ENCODE data around the gene ADRM1. TPM values are rescaled to one million over a fixed set of nuclear protein-coding genes. Genes with fewer than 3 reads are reported as not detected.

Gene ADRM1
- total RNA-seq, 4 donors from 2014 or later, result 97.7 to 164 (median 111) TPM

GRCh38 chr20:62262064-62262463 lies 40.7 kb upstream of the ADRM1 start:
- no peak for DNase-seq (ENCODE audit: low spot score)
- TF ChIP-seq, protein P1, sequence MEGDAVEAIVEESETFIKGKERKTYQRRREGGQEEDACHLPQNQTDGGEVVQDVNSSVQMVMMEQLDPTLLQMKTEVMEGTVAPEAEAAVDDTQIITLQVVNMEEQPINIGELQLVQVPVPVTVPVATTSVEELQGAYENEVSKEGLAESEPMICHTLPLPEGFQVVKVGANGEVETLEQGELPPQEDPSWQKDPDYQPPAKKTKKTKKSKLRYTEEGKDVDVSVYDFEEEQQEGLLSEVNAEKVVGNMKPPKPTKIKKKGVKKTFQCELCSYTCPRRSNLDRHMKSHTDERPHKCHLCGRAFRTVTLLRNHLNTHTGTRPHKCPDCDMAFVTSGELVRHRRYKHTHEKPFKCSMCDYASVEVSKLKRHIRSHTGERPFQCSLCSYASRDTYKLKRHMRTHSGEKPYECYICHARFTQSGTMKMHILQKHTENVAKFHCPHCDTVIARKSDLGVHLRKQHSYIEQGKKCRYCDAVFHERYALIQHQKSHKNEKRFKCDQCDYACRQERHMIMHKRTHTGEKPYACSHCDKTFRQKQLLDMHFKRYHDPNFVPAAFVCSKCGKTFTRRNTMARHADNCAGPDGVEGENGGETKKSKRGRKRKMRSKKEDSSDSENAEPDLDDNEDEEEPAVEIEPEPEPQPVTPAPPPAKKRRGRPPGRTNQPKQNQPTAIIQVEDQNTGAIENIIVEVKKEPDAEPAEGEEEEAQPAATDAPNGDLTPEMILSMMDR (IDR thresholded peaks at IDR 0.05), result no peak
- no peak for ATAC-seq (ENCODE audit: low FRiP score)

DNA sequence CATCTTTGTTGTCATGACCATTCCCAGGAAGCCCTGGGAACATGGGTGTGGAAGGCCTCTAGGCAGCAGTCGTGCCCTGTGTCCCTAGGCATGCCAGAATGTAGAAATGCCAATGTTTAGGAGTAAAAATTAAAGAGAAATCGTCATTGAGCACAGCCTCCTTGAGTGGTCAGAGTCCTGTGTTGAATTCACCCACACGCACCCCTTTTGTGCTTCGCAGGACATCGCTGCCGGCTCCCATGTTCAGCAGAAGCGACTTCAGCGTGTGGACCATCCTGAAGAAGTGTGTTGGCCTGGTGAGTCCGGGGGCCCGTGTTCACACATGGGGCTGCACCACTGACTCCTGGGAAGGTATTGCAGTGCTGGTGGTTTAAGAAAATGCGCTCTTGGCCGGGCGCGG lies 39.4 kb upstream of the ADRM1 start:
- ATAC-seq (ENCODE audit: low FRiP score) (no peak), DNase-seq (ENCODE audit: low spot score) (no peak)
- TF ChIP-seq, protein P1 (IDR thresholded peaks at IDR 0.05), result no peak

- no peak for ATAC-seq (ENCODE audit: low FRiP score)
- DNase-seq (ENCODE audit: low spot score), result no peak
- TF ChIP-seq, protein P1 (IDR thresholded peaks at IDR 0.05), result no peak
Observed at GRCh38 chr20:62265365-62265764, 37.4 kb upstream of the ADRM1 start.

GRCh38 chr20:62266340-62266739 lies 36.5 kb upstream of the ADRM1 start:
- DNase-seq (ENCODE audit: low spot score) (no peak), ATAC-seq (ENCODE audit: low FRiP score) (no peak)
- TF ChIP-seq, protein P1 (IDR thresholded peaks at IDR 0.05), result no peak

DNA sequence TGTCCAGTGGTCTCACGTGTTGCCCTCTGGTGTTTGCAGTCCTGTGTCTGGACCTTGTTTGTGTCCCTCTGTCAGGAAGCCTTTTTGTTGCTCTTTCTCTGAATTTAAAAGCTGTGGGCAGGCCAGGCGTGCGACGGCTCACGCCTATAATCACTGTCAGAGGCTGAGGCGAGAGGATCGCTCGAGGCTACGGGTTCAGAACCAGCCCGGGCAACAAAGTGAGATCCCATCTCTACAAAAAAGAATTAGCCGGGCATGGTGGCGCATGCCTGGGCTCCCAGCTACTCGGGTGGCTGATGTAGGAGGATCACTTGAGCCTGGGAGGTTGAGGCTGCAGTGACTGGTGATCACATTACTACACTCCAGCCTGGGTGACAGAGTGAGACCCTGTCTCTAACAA lies 35.9 kb upstream of the ADRM1 start:
- no peak for DNase-seq (ENCODE audit: low spot score)
- TF ChIP-seq, protein P1 (IDR thresholded peaks at IDR 0.05), result no peak
- ATAC-seq (ENCODE audit: low FRiP score), result no peak

DNA sequence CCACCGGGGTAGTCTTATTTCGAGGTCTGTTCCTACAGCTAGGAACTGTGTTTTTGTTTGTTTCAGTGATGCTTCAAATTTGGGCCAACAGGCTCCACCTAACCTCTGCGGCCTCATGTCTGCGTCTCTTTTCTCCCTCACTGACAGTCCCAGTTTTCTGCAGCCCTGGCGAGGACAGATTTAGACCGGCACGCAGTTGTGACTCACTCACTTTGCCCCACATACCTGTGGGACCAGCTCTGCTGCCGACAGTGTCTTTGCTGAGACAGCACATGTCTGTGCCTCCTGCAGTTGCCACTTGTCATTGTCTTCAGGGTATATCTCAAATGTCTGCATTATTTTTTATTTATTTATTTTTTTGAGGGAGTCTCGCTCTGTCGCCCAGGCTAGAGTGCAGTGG lies 35.3 kb upstream of the ADRM1 start:
- TF ChIP-seq, protein P1 (IDR thresholded peaks at IDR 0.05), result no peak
- ATAC-seq (ENCODE audit: low FRiP score) (no peak), DNase-seq (ENCODE audit: low spot score) (no peak)

- DNase-seq (ENCODE audit: low spot score), result no peak
- ATAC-seq (ENCODE audit: low FRiP score), result no peak
- TF ChIP-seq, protein P1 (IDR thresholded peaks at IDR 0.05), result no peak
Observed at GRCh38 chr20:62268228-62268900, 34.4 kb upstream of the ADRM1 start.
